HCEC 1CT (cell line): ENCODE measurements around the gene ASIP.
A peak's percentile ranks its signal among the peaks of the same experiment; 100 is the strongest.
"Not testable (repeated sequence)": the region's sequence is repeated elsewhere in the genome, so short reads cannot be mapped to it uniquely, and the experiment has no call there.

Experiments used
- DNase-seq: peaks from one replicate; pipeline ENCODE4 v3.0.0-alpha.2; 2017

Gene ASIP, protein sequence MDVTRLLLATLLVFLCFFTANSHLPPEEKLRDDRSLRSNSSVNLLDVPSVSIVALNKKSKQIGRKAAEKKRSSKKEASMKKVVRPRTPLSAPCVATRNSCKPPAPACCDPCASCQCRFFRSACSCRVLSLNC

DNA sequence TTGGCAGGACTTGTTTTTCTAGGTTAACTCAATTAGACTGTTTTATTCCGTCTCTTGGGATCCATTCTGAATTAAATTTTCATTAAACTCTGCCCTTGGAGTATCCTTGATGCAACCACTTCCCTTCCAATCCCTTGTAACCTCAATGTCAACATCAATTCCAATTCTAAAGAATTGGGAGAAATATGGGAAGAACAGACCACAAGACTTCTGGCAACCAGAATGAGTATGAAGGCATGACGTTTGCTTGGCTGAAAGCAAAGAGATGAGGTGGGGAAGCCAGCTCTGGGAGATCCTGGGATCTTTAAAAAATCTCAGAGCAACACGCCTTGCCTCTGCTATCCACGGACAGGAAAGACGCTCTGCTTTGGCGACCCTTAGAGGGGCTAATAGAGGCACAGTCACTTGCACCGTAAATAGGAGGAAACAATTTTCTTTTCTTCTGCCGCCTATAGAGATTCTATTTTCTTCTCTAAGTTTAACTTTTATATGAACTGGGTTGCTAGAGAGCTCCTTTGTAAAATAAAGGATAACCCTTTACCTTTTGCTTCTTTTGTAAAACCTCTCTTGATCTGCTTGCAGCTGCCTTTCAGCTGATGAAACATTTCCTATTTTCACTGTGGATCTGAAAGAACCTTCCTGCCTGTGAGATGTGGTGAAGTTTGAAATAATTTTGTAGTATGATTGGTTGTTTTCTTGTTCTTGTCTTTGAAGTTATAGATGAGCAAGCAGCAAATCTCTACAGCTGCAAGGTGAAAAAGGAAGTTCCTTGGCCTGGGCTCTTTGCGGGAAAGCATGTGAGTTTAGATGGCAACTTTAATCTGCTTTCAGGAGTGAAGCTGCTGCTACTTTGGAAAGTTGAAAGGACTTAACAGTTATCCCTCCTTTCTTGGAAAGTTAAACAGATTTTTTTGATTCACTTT, at the start of gene ASIP:
ASIP (plus strand) TSS at position 731 of the 923 bp plus-strand sequence. CDS start 18,952 bp downstream, outside the sequence.
- DNase-seq, result no peak

DNA sequence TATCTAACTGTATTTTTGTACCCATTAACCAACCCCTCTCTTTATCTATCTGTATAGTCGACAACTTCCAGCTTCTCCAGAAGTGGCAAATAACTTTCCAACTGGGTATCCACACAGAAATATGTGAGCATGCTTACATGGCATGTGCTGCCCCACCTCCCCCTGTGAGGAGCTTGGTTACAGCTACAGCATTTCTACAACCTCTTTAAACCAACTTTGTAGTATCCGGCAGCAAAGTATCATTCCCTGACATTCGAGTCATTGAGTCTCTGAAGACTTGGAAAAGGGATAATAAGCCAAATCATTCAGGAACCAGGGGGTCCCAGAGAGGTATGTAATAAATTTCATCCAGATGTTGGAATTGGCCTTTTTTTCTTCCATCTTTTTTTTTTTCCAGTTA, 48.2 kb upstream of the ASIP start:
- no peak for DNase-seq

DNA sequence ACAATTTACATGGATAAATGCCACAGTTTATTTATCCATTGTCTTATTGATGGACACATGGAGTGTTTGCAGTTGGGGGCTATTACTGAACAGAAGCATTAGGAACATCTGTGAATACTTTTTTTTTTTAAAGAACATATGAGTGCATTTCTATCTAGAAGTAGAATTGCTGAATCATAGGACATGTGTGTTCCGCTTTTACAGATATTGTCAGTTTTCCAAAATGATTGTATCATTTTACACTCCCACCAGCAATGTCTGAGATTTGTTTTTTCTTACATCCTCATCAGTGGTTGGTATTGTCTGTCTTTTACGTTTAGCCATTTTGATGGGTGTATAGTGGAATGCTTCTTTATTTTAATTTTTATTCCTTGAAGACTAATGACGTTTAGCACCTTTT, 42.0 kb upstream of the ASIP start:
- no peak for DNase-seq

DNA sequence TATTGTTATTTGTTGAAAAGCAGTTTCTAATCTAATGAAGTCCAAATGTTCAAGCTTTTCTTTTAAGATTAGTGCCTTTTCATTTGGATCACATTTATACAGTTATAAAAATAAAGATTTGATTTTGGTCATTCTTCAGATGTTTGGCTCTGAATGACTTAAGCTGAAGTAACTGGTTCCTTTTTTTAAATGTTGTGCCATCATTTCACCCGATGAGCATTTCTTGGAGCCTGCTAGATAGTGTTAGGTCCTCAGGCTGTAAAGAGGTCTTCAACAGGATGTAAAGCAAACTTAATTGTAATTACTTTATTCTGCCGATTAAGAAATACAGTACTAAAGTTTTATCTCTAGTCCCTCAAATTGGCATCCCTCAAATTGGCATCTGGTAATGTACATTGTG, 41.2 kb upstream of the ASIP start:
- no peak for DNase-seq

DNA sequence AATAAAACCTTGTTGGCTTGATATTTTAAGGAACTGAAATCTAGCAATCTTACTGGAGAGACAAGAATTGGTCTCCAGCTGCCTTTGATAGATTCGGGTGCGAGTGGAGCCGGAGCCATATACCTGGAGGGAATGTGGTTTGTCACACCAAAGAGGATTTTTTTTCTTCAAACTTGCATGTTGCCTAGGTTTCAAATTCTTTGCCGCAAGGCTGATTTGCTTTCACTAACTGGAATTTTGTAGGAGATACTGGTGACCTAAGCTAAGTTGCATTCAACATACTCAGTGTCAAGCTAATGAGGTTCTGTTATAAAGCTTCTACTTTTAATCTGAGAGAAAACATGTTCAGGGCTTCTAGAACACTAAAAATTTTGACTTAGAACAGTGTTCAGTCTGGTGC, 39.7 kb upstream of the ASIP start:
- no peak for DNase-seq

DNA sequence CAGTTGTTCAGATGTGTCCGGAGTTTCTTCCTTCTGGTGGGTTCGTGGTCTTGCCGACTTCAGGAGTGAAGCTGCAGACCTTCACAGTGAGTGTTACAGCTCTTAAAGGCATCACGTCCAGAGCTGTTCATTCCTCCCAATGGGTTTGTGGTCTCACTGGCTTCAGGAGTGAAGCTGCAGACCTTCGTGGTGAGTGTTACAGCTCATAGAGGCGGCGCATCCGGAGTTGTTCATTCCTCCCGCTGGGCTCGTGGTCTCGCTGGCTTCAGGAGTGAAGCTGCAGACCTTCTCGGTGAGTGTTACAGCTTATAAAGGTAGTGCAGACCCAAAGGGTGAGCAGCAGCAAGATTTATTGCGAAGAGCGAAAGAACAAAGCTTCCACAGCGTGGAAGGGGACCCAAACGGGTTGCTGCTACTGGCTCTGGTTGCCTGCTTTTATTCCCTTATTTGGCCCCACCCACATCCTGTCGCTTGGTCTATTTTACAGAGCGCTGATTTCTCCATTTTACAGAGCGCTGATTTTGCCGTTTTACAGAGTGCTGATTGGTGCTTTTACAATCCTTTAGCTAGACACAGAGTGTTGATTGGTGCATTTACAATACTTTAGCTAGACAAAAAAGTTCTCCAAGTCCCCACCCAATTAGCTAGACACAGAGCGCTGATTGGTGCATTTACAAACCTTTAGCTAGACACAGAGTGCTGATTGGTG, 35.9 kb upstream of the ASIP start:
- DNase-seq, result not testable (repeated sequence)

DNA sequence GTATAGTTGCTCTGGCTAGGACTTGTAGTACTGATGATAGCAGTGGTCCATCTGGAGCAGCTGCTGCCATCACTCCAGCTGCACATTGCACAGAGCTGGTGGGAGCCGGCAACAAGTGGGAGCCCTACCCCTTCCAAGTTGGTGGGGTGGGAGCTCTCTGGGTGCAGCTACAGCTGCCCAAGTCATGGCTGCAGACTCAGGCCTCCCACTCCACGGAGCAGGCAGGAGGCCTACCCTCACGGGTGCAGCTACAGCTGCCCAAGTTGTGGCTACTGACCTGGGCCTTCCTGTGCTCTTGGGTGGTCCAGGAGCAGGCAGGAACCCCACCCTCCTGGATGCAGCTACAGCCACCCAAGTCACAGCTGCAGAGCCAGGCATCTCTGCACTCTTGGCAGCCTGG, 32.1 kb upstream of the ASIP start:
- no peak for DNase-seq

DNA sequence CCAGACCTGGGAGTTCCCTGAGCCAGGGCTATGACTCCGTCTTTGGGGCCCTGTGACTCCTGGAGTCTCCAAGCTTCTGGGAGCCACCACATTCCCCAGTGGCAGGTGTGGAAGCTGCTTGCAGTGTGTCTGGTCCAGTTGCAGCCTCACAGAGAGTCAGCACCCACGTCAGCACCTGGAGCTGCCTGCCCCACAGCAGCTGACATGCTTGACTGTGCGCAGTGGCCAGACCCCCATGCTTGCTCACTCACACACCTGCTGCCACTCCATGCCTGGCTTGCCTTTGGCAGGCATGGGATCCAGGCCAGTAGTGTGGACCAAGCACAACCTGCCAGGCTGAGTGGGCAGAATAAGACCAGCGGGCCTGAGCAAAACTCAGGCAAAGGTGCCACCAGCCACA, 31.0 kb upstream of the ASIP start:
- DNase-seq, result no peak

DNA sequence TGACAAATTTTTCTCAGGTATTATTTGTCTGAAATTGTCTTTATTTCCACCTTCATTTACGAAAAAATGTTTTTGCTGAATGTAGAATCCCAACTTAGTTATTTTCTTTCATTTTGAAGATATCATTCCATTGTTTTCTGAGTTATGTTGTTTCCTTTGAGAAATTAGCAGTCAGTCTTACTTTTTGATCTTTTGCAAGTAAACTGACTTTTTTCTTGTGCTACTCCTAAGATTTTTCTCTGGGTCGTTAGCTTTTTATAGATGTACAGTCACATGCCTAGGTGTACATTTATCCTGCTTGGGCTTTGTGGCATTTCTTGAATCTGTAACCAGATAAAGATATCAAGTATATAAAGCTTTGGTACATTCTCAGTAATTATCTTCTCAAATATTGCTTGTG, 29.6 kb upstream of the ASIP start:
- DNase-seq, result no peak

DNA sequence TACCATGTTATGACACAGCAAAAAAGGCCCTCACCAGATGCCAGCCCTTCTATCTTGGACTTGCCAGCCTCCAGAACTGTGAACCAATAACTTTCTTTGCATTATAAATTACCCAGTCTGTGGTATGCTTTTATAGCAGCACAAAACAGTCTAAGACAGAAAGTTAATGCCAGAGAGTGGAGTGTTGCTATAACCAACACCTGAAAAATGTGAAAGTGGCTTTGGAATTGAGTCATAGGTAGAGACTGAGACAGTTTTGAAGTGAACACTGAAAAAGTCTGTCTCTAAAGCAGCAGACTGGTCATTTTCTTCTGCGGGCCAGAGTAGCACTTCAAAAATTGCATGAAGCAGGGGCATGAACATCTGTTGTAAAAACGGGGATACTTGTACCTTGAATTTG, 28.0 kb upstream of the ASIP start:
- no peak for DNase-seq

DNA sequence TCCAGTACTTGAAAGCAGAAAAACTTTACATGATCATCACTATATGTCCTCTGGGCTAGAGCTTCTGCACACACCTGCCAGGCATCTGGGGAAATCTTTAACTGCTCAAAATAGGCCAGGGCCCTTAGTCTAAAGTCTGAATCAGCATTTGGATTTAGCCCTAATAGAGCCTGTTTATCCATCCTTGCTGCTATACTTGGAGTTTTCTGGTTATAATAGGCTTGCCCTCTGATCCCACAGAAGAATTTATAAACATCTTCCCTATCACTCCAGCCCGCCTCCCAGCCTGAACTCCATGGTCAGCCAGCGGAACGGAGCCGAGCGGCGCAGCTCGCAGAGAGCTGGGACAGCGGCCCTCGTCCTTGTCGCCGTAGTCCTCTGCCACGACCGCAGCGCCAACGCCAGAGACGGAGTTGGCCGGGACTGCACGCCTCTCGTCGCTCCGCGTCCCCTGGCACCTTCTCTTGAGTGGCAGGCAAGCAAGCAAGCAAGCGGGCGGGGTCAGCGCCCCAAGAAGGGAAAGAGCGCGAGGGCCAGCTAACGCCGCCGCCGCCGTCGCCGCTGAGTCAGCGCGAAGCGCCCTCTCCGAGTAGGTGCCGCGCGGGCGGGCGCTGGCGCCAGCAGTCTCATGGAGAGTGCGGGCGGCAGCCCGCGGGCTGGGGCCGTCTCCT, 25.4 kb upstream of the ASIP start:
- peak; percentile 78 for DNase-seq

DNA sequence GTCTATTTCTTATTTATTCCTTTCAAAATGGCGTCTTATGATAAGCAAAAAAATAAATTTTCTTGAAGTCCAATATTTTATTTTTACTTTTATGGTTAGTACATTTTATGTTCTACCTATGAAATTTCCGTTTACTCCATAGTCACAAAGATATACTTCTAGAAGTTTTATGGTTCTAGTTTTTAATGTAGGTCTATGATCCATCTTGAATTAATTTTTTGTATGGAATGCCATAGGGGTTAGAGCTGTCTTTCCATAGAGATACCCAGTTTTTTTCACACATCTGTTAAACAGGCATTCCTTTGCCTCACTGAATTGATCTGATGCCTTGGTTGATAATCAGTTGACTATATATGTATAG, 24.9 kb upstream of the ASIP start:
- DNase-seq, result no peak

DNA sequence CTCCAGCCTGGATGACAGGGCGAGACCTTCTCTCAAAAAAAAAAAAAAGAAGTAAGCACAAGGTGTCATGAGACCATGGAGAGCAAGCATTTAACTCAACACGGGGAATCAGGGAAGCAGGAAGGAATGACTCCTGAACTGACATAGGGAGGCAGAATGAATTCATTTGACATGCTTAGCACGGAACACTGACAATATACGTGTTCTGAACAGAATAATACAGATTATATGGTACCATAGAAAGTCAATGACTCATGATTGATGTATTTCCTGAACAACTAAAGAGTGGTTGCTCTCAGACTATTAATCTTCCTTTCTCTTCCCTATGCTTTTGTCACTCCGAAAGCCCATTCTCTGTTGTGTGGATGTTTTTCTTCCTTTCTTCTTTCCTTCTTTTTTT, 20.7 kb upstream of the ASIP start:
- DNase-seq, result peak; percentile 76

DNA sequence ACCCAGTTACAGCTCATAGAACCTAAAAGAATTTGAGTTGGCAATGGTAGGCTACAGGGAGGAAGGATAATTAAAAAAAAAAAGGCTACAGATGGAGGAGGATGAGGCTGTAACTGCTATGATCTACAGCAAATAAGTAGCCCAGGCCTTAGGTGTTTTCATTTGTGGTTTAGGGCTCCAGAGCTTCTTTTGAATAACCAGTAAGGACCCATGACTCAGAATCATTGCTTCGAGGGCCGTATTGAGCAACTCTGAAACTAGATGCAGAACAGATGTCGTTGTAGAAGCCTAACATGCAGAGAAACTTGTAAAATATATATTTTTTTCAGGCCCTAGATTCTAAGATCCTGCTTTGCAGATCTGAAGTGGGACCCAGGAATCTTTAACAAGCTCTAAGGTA, 19.0 kb upstream of the ASIP start:
- peak; percentile 99 for DNase-seq

DNA sequence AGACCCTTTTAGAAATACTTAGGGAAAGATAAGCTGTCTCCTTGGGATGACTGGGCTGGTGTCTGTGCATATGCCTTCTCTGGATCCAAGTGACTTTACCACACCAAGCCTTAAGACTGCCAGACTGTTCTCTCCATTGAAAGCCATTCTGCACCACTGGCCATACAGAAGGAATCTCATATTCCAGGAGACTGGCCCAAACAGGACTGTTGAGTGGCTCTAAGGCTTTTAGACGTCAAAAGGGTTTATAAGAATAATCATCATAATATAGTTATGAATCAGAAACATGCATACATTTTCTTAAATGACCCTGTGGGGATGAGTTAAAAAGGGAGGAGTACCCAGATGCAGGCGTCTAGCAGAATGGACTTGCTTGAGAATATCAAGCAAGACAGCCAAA, 17.0 kb upstream of the ASIP start:
- DNase-seq, result not testable (repeated sequence)

DNA sequence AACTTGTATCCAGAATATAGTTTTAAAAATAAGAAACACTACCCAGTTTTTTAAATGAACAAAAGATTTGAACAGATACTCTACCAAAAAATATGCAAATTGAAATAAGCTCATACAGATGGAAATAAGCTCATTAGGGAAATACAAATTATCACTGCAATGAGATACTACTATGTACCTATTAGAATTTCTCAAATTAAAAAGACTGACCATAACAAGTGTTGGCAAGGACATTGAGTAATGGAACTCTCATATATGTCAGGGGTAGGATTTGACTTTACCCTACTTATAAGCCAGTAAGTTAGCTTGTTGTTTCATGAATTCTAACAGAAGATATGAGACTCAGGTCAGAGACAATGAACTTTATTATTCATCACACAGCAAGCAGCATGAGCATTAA, 9.6 kb upstream of the ASIP start:
- DNase-seq, result no peak

DNA sequence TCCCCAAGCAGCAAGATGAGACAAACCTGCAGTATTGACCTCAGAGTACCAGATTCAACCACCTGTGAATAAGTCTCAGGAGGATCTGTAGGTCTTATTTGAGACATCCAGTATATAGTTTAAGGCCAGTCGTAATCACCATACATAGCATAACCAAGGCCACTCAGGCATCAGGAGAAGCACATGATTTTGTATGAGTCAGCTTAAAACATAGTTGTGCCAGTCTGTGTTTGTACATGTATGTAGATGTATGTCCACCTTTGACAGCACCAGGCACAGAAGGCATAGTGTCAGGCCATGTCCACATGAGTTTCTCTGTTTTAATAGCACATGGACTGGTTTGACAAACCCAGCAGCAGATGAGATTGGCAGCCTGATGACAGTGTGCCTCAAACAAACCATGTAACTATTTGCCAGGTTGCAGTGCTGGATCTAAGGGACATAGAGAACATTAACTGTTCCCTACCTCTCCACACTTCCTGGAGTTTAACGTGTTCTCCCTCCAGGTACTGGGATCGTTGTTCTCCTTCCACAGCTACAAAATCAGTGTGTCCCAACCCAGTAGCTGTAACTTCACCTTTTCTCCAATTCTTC, 8.6 kb upstream of the ASIP start:
- DNase-seq, result no peak

DNA sequence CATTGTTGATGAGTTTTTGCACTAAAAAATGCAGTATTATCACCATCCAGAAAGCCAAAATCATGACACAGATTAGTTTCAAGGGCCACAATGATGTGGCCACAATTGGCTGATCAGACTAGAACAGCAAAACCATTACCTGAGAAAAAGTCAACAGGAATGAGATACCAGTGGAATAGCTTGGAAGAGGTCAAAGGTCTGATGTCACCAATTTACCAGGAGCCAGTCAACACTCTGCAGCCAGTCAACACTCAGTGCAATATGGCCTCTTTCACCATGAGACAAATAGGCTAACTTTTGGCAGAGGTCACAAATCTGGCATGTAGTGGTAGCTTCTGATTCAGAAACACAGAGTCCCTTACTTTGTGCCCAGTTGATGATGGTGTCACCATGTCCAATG, 7.5 kb upstream of the ASIP start:
- no peak for DNase-seq

DNA sequence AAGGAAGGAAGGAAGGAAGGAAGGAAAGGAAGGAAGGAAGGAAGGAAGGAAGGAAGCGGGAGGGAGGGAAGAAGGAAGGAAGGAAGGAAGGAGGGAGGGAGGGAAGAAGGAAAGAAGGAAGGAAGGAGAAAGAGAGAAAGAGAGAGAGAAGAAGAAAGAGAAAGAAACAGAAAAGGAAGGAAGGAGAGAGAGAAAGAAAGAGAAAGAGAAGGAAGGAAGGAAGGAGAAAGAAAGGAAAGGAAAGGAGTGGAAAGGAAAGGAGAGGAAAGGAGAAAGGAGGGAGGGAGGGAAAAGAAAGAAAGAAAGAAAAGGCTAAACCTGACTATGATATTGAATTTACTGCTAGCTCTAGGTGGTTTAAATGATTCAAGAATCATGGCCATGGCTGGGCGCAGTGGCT, 5.3 kb upstream of the ASIP start:
- no peak for DNase-seq

DNA sequence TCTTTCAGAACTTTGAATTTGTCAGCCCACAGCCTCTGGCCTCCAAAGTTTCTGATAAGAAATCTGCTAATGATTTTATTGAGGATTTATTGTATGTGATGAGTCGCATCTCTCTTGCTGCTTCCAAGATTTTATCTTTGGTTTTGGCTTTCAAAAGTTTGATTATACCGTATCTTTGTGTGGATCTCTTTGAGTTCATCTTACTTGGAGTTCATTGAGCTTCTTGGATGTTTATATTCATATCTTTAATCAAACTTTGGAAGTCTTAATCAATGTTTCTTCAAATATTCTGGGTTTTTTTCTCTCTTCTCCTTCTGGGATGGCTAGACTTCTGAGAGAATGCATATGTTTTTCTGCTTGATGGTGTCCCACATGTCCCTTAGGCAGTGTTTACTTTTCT, 3.3 kb upstream of the ASIP start:
- no peak for DNase-seq

DNA sequence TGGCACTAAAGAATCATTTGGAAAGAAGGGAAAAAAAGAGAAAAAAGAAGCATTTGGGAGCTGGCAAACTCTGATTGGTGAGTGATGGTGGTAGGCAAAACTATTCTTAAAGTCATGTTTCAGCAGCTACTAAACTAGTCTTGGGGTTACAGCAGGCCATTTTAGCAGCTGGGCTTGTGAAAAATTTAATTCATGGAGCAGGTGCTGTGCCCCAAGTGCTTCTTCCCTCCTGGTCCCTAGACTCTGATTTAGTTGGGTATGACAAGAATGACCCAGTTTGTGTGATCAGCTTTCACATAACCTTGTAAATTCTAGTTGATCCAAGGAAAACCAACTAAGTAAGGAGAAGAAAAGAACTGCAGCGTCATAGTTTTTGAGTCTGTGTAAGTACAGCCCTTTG, 1.1 kb upstream of the ASIP start:
- DNase-seq, result no peak

DNA sequence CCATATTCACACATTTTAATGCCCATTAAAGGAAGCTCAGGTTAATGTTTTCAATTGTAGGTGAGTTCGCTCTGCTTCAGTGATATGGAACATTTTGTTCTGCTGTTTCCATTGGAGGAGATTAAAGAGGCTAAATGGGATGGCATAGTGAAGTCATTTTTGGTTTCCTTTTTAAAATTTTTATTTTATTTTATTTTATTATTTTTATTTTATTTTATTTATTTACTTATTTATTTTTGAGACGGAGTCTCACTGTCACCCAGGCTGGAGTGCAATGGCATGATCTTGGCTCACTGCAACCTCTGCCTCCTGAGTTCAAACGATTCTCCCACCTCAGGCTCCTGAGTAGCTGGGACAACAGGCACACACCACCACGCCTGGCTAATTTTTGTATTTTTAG, 792 bp downstream of the ASIP start:
- DNase-seq, result not testable (repeated sequence)

DNA sequence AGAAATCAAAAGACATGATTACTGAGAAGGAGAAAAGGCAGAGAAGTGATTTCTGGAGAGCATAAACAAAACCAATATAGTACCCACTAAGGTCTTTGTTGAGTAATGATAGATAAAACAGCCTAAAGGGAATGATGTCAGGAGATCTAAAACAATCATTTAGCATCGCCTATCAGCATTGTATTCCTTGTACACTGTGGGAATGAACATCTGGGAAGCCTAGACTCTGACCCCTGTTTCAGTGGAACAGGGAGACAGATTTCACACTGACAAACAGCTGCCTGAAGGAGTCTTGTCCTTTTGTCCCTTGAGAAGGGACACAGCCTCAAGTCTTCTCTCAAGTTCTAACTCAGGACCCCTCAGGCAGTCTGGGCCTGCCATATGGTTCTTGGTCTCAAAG, 1.7 kb downstream of the ASIP start:
- no peak for DNase-seq
